HG02759 (cell line): ENCODE measurements around the gene CAMSAP2.
A peak's percentile ranks its signal among the peaks of the same experiment; 100 is the strongest.

Experiments
- ATAC-seq: cut with Tn5 transposase; IDR thresholded peaks from one replicate; pipeline ENCODE4 v1.9.1; 2021; ENCODE audit warnings: mild to moderate bottlenecking, moderate library complexity; ENCODE audit not compliant: unreplicated experiment

CAMSAP2 gene

DNA sequence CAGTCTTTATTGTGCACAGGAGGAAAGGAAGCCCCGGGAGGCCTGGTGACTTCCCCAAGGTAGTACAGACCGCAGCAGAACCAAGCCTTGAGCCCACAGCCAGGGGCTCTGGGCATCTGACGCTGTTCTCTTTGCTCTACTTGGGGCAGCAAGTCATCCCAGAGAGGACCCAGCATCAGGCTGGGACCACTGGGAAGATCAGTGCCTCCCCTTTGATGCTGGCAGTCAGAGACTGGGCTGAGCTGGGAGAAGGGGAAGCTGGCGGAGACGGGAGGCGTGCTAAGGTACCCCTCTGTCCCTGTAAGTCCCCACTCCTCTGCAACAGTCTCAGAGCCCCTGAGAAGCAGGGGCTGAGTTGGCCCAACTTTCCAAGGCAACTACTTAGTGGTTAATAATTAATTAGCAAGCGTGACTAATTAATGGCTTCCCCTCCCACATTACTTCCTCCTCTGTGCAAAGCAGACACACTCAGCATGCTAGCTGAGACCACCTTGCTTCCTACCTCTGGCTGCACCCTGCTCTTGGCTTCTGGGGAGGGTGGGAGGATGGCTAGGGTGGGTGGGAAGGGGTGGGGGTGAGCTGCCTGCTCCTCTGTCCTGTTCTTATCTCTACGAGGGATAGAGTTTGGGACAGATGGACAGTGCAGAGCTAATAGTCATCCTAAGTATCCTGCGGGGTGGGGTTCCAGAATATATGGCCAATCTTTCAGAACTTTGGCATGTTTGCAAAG lies 157.3 kb downstream of the CAMSAP2 start:
- ATAC-seq = peak; percentile 65

DNA sequence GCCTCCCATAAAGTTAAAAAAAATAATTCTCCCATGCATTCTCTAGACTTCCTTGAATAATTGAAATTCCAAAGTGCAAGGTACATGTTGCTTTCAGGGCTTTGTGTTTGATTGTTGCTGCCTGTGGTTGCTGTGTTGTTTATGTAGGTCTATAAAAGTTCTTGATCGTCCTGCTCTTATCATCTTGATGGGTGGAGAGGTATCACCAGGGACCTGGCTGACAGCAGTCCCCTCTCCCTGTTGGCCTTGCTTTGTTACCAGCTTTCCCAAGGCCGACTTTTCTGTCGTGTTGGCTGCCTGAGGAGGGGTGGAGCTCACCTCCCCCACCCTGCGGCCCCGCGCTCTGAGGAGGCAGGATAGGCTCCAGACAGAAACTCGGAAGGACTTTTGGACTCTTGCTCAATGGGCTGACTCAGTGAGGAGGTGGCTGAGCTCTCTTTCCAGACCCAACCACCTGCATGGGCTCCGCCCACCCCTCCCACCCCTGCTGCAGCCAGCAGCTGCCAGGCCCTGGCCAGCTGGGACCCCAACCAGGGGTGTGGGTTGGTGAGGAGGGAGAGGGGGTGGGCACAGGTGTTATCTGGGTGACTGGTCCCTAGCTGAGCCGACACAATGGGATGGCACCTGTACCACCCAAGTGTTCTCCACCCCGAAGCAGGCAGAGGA lies 158.0 kb downstream of the CAMSAP2 start:
- ATAC-seq = no peak

DNA sequence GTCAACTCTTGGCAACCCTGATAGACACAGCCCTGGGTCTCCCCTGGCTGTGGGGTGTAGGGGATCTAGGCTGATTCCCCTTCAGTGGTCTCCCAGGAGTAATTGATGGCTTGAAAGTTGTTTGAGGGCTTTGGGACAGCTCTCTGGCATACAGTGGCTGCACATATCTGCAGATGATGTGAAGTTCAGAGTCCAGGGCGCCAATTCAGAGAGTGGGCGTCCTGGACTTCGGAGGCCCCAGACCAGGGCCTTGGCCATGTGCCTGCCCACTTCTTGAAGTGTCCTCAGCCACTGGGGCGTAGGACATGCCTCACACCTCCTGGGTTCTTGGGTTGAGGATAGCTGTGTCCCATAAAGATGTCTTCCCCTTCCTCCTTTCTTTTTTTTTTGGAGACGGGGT lies 158.6 kb downstream of the CAMSAP2 start:
- no peak for ATAC-seq

DNA sequence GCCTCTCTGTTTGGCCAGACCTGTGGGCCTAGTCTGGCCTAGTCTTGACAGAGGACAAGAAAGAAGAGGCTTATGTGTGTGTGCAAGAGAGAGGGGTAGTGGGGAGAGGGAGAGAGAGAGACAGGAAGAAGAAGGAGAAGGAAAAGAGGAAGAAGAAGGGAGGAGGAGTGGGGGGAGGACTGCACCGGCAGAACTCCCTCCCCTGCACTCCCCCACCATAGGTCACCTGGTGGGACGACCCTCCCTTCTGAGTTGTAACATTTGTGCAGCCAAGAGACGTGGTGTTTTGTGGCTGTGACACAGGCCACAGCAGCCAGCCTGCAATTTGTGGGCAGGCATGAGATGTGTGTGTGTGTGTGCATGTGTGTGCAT lies 160.3 kb downstream of the CAMSAP2 start:
- no peak for ATAC-seq

DNA sequence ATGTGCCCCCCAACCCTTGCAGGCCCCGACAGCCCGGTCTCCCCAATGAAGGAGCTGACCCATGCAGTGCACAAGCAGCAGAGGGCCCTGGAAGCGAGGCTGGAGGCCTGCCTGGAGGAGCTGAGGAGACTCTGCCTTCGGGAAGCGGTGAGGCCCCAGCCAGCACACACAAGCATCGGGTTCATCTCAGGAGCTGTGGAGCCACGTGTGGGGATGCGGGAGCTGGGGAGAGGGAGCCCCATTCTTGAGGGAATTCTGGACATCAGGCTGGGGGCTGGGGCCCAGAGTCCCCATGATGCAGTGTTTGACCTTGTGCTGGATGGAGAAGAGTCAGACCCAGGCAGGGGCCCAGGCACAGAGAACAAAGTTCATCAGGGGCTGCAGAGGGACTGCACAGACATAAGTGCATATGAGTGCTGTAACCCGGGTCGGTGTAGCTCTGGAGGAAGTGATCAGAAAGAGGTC lies 160.8 kb downstream of the CAMSAP2 start:
- ATAC-seq = no peak

DNA sequence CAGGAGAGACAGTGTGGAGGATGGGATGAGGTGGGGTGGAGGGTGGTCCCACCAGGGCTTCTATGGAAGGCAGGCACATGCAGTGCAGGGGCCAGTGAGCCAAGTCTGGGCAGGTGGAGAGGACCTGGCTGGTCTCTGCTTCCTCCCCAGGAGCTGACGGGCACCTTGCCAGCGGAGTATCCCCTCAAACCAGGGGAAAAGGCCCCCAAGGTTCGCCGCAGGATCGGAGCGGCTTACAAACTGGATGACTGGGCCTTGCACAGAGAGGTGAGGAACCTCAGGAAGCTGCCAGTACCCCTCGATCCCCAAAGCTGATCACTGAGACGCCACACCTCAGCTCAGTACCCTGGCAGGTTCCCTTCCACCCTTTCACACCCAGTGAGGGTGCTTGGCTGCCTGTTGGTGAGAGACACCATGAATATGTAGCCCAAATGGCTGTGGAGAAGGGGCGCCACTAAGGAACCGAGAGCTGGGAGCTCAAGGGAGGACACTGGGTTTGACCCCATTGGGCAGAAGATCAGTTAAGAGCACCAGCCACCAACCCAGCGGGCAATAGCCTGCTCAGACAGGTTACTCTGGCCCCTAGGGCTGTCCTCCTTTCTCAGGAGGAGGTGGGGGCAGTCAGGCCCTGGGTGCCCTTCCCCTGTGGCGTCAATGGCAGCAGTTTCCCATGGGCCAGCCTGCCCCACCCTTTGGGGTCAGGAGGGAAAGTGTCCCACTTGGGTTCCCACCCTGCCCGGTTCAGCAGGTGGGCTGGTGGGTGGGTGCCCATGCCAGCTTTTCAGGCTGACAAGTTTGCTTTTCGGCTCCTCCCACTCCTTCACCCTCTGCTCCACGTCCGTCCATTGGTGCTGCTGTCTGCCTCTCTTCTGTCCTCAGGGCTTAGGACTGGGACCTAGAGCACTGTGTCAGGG lies 161.5 kb downstream of the CAMSAP2 start:
- no peak for ATAC-seq

DNA sequence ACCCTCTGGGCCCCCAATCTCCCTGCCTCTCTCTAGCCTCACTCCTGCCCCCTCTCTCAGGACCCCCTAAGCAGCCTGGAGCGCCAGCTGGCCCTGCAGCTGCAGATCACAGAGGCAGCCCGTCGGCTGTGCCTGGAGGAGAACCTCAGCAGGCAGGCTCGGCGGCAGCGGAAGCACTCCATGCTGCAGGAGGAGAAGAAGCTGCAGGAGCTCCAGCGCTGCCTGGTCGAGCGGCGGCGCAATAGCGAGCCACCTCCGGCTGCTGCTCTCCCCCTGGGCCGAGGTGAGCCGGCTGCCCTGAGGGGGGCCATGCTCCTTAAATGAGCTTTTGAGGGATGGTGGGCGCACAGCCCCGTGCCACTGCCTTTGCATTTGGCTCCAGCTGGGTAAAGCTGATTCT lies 162.2 kb downstream of the CAMSAP2 start:
- no peak for ATAC-seq

DNA sequence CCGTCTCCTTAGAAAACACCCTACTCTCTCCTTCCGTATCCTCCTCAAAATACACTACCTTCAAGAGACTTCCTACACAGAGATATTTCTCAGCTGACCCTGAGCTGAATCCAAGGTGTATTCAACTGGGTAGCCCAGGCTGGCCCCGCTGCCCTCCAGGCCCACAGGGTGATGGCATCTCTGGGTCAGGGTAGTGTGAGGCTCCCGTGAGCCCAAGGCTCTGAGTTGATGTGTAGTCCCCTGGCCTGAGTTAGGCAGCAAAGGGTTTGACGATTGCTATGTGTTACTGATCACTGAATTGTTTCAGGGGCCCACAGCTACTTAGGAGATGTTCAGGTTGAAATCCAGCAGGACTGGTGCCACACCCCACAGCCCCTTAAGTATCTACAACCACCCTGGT lies 162.7 kb downstream of the CAMSAP2 start:
- no peak for ATAC-seq

DNA sequence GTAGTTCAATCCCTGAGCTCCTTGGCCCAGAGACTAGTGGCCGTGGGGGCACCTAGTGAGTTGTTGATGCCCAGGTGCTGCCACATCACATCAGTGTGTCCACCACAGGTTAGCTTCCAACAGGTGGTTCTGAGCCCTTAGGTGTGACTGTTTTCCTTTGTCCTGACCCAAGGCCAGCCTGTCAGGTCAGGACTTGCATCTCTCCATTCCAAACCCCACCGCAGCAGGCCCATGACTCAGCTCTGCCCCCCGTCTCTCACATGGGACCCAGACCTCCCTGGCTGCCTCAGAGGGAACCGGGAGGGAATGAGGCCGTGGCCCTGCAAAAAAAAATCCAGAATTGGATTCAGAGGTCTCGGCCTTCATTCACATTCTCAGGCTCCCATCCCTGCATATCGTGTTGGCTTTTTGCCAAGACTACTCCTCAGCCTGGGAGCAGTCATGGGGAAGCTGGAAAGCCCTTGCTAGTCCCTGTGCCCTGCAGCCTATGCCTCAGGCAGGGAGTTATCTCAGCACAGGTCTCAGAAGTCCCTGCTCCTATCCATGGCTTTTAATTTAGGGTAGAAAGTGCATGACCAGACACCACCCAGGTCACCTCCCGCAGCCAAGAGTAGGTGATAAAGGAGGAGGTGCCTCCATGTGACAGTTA lies 163.2 kb downstream of the CAMSAP2 start:
- ATAC-seq = no peak

DNA sequence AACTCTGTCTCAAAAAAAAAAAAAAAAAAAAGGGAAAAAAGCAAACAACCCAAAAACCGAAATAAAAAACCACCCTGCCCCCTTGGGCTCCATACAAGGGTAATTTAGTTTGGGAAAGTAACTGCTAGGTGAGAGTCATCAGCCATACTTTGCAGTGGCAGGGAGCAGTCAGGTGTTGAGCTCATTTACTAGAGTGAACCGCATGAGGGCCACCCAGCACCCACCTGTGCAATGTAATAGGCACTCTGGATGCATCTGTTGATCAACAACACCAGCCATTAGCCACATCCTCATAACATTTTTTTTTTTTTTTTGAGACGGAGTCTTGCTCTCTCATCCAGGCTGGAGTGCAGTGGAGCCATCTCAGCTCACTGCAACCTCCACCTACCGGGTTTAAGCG lies 165.1 kb downstream of the CAMSAP2 start:
- ATAC-seq = no peak

DNA sequence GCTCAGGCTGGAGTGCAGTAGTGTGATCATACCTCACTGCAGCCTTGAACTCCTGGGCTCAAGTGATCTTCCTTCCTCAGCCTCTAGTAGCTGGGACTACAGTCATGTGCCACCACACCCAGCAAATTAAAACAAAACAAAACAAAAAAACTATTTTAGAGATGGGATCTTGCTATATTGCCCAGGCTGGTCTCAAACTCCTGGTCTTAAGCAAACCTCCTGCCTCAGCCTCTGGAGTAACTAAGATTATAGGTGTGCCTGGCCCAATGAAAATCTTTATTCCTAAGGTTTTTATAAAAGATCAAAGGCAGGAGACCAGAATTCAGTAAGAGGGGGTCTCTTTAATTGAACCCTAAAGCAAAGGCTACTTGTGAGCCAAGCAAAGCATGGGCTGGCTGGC lies 166.1 kb downstream of the CAMSAP2 start:
- ATAC-seq = no peak

DNA sequence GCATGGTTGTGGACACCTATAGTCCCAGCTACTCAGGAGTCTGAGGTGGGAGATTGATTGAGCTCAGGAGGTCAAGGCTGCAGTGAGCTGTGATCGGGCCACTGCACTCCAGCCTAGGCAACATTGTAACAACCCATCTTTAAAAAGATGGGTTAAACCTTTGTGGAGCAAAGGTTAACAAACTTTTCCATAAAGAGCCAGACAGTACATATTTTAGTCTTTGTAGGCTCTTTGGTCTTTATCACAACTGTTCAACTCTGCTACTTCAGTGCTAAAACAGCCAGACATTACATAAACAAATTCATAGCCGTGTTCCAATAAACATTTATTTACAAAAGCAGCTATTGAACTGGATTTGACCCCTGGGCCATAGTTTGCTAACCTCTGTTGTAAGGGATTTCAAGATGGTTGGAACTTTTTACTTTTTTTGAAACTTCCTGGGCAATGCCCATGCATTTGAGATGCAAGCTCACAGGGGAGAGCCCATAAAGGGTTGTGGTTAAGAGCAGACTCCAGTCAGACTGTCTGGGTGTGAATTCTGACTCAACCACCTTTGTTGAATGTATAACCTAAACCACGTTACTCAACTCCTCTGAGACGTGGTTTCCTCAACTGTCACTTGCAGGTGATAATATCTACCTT lies 166.8 kb downstream of the CAMSAP2 start:
- ATAC-seq = peak; percentile 54

DNA sequence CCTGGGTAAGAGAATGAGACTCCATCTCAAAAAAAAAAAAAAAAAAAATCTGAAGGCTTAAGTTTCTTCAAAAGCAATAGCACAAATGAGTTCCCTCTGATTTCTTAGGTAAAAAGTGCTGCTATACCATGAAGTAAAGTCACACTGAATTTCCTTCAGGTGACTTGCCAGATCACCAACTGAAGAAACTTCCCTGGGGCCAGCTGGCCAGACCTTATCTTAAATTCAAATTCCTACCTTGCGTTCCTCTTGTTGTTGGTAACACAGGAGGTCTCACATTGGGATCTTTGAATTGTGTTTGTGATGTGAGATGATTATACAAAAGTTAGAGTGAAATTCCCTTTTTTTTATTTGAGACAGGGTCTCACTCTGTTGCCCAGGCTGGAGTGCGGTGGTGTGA lies 167.8 kb downstream of the CAMSAP2 start:
- no peak for ATAC-seq

DNA sequence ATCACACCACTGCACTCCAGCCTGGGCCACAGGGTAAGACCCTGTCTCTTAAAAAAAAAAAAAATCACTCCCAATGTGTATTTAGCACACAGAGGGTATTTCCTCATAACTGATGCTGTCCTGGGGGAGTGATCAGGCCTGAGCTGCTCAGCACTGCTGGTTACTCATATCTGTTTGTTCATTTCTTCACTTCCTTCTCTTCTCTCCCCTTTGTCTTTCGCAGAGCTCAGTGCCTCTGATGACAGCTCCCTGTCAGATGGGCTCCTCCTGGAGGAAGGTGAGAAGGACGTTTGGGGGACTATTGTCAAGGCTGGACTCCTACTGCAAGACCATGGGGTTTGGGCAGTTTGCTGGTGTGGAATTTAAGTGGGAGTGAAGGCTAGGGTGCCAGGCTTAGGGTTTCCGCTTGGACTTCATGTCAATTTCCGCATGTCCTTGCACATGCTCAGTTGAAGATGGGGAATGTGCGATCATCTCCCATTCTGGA lies 169.0 kb downstream of the CAMSAP2 start:
- peak; percentile 69 for ATAC-seq

DNA sequence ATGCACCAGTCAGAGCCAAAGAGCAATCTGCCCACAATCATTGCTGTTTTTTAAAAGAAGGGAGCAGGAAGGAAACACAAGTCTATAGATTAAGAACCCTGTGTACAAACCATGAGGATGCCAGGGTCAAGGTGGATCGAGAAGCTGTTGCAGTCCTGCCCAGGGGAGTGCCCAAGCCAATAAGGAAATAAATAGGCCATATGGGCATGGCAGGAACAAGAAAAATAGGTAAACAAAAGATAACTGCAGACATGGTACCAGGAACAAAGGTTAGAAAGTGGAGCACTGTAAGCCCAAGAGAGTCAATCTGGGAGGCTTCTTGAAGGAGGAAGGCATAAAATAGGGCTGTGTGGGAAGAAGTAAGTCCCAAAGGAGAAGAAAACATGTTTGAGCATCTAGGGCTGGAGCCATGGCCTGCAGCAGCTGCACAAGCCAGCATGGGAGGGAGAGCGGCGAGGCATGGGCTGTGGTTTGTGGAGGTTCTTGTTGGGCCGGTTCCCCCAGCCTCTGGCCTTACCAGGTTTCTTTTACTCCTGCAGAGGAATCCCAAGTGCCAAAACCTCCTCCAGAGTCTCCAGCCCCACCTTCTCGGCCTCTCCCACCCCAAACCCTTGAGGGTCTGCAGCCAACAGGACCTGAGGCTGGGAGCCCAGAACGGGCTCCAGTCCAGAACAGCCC lies 169.6 kb downstream of the CAMSAP2 start:
- ATAC-seq = no peak

DNA sequence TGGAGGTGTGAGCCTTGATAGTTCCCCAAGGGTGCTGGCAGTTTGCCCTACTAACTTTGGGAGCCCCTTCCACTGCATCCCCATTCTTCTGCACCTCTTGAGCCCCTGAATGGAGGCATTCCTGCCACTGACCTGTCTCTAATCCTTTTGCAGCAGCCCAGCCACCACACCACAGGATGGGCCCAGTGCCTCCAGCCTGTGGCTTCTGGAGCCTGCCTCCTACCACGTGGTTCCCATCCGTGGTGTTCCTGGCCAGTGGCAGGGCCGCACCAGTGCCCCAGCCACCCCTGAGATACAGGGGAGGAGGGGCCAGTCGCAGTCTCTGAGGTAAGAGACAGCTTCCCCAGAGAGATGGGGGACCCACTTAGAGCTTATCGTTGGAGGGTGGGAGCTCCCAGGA lies 170.4 kb downstream of the CAMSAP2 start:
- no peak for ATAC-seq

DNA sequence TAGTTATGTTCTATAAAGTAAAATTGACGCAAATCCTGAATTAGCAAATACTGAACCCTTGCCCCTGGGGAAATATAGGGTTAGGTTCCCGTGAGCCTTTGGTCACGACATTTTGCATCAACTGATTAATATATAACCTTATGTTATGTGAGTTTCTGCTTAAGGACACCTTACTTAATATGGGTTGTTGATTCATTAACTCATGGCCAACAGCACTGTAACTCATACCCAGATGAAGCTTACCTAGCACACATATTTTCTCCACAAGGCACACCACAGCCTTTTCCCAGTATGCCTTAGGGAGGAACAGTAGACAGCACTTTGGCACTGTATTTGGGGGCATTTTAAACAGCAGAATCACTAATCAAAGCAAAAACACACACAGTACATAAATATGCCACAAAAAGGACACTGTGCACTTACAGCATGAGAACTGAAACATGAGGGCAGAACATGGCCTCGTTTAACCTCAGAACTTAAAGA lies 171.1 kb downstream of the CAMSAP2 start:
- peak; percentile 51 for ATAC-seq
